Coronary artery (tissue), 2 donors: Measurements from ENCODE around the gene FMO2.

Experiments
- DNase-seq: peaks from one replicate; pipeline ENCODE4 v3.0.0-alpha.2; 2017; ENCODE audit warnings: low spot score
- H3K27ac ChIP-seq, 2 donors: fragments of 200-600 bp; sonication (generic); one replicate each; pipeline ENCODE4 v1.5.1; 2016 to 2019
- H3K4me3 ChIP-seq: fragments of 200-600 bp; sonication (generic); 2 replicates; pipeline ENCODE4 v1.5.1; 2016; ENCODE audit warnings: mild to moderate bottlenecking, moderate library complexity
- CTCF ChIP-seq: fragments of 200-600 bp; sonication (generic); IDR thresholded peaks from one replicate; pipeline ENCODE4 v1.5.1; 2019; ENCODE audit warnings: antibody characterized with exemption

Gene FMO2, protein sequence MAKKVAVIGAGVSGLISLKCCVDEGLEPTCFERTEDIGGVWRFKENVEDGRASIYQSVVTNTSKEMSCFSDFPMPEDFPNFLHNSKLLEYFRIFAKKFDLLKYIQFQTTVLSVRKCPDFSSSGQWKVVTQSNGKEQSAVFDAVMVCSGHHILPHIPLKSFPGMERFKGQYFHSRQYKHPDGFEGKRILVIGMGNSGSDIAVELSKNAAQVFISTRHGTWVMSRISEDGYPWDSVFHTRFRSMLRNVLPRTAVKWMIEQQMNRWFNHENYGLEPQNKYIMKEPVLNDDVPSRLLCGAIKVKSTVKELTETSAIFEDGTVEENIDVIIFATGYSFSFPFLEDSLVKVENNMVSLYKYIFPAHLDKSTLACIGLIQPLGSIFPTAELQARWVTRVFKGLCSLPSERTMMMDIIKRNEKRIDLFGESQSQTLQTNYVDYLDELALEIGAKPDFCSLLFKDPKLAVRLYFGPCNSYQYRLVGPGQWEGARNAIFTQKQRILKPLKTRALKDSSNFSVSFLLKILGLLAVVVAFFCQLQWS

DNA sequence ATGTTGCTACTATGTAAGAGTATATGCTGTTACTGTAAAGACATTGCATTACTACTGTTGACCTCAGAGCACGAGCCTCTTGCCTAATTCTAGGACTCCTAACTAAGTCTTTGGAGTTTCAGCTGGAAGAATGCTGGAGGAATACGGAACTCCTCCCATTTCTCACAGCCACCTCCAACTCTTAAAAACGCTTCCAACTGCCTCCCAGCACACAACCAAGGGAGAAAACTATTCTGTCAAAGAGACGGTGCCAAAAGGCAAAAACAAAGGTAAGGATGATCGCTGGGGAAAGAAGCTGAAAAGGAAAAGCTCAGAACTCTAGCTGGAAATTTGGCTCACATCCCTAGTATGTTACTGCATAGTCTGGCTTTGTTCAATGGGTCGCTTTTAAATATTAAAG is at the start of gene FMO2:
Gene FMO2 (plus strand): TSS at position 210 of the 400 bp plus-strand sequence. CDS start 414 bp downstream, outside the sequence.
- peak within 1 kb of the TSS; percentile 71 for H3K4me3 ChIP-seq
- TF ChIP-seq CTCF, result no peak
- peak within 1 kb of the TSS; percentile 62 to 82 for H3K27ac ChIP-seq

GRCh38 chr1:171137580-171137979 is 47.5 kb upstream of the FMO2 start:
- no peak overlapping the region for H3K4me3 ChIP-seq

More for the DNA sequence above, at the start of gene FMO2:
- DNase-seq, result no peak

GRCh38 chr1:171138980-171139379 is 46.1 kb upstream of the FMO2 start:
- no peak for DNase-seq
- Histone ChIP-seq H3K4me3 (no peak overlapping the region), H3K27ac (no peak overlapping the region)
- no peak for TF ChIP-seq CTCF

More at GRCh38 chr1:171137580-171137979, 47.5 kb upstream of the FMO2 start:
- TF ChIP-seq CTCF, result no peak
- DNase-seq, result no peak
- peak overlapping the region in 1 of 2 donors; percentile 61 for H3K27ac ChIP-seq

GRCh38 chr1:171139890-171140289 is 45.2 kb upstream of the FMO2 start:
- no peak overlapping the region for H3K4me3 ChIP-seq
- peak overlapping the region; percentile 83 to 86 for H3K27ac ChIP-seq
- DNase-seq, result no peak
- no peak for TF ChIP-seq CTCF

DNA sequence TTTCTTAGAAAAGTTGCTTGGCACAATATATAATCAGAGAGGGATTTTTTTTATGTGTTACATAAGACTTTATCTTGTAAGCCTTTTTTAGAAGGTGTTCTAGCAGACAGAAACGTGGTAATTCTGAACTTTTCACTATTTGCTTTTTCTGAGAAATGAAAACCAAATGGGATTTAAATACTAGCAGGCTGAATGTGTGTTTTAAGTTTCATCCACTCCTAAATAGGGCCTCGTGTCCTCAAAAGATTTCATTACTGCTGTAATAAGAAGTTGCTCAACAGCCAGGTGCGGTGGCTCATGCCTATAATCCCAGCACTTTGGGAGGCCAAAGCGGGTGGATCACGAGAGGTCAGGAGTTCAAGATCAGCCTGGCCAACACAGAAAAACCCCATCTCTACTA is 44.7 kb upstream of the FMO2 start:
- Histone ChIP-seq H3K4me3 (no peak overlapping the region), H3K27ac (peak overlapping the region; percentile 83 to 86)
- TF ChIP-seq CTCF, result no peak
- no peak for DNase-seq

- no peak for DNase-seq
- Histone ChIP-seq H3K27ac (peak overlapping the region; percentile 83 to 86), H3K4me3 (no peak overlapping the region)
- TF ChIP-seq CTCF, result no peak
Measured at GRCh38 chr1:171140956-171141687, 44.0 kb upstream of the FMO2 start.
